ENCODE data around the gene MXRA8.

GRCh38 chr1:1345384-1345783 lies 13.0 kb downstream of the MXRA8 start:
- TF ChIP-seq, protein P1, sequence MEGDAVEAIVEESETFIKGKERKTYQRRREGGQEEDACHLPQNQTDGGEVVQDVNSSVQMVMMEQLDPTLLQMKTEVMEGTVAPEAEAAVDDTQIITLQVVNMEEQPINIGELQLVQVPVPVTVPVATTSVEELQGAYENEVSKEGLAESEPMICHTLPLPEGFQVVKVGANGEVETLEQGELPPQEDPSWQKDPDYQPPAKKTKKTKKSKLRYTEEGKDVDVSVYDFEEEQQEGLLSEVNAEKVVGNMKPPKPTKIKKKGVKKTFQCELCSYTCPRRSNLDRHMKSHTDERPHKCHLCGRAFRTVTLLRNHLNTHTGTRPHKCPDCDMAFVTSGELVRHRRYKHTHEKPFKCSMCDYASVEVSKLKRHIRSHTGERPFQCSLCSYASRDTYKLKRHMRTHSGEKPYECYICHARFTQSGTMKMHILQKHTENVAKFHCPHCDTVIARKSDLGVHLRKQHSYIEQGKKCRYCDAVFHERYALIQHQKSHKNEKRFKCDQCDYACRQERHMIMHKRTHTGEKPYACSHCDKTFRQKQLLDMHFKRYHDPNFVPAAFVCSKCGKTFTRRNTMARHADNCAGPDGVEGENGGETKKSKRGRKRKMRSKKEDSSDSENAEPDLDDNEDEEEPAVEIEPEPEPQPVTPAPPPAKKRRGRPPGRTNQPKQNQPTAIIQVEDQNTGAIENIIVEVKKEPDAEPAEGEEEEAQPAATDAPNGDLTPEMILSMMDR (IDR thresholded peaks at IDR 0.05), result no peak
- no peak for TF ChIP-seq POLR2A (IDR thresholded peaks at IDR 0.05)
- TF ChIP-seq EP300 (IDR thresholded peaks at IDR 0.05), result no peak
- TF ChIP-seq POLR2AphosphoS5 (IDR thresholded peaks at IDR 0.05), result no peak
